GM18909 (cell line): ENCODE data around the gene WDR76.
"Not testable (repeated sequence)": the region's sequence is repeated elsewhere in the genome, so short reads cannot be mapped to it uniquely, and the experiment has no call there.

Experiments used
- ATAC-seq: cut with Tn5 transposase; IDR thresholded peaks from one replicate; pipeline ENCODE4 v1.9.1; 2021; ENCODE audit warnings: mild to moderate bottlenecking; ENCODE audit not compliant: unreplicated experiment, poor library complexity

WDR76 gene

GRCh38 chr15:43826508-43827341, at the start of gene WDR76:
WDR76 (plus strand) TSS chr15:43827002; CDS start chr15:43827033, 31 bp downstream.
- peak; percentile 57 for ATAC-seq

DNA sequence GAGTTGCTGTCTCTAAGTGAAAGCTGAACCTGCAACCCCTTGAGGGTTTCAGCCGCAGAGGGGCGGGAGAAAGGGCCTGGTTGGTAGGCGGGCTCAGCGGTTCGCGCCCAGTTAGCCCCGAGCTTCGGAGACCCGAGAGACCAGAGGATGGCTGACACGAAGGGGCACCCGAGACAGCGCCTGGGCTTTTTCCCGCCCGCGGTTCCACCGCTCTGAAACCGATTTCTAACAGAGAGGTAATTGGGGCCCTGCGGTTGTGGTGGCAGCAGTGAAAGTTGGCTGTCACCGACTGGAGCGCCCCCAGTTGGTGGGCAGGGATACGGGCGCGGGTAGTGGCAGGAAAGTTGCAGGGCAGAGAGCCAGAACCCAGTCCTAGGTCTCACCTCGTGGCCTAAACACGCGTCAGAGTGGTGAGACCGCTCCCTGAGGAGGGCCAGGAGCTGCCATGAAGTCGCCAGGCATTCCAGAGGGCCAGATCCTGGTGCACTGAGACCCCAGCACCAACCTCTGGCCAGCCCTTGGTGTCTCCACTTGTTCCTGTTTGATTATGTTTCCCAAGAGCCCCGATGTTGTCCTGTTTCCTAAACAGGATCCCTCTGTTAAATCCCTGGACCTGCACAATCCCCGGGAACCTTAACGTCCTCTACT, 49.4 kb upstream of the WDR76 start:
- ATAC-seq = peak; percentile 69

DNA sequence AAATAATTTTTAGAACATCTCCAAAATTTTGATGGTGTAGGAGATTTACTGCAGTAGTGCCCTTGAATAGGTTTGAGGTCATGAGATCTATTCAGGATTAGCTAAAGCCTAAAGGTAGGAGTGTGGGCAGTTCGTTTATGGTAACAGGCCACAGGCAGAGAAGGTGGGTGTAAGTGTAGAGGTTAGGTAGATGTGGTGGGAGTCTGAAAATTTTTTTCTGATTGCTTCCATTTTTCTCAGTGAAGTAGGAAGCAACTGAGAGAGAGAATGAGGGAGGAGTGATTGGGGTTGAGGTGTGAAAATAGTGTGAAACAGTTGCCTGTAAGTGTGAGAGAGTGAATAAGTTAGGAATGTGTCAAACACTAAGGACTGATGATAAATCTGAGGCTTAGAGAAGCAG, 47.8 kb upstream of the WDR76 start:
- no peak for ATAC-seq

- no peak for ATAC-seq
Observed at GRCh38 chr15:43789409-43789808, 37.4 kb upstream of the WDR76 start.

GRCh38 chr15:43791993-43792760, 34.6 kb upstream of the WDR76 start, which contains the start of gene SERF2:
SERF2 (plus strand) TSS chr15:43792320; CDS start chr15:43792377, 57 bp downstream.
- peak; percentile 85 for ATAC-seq

GRCh38 chr15:43792761-43793476, 33.9 kb upstream of the WDR76 start:
- ATAC-seq = no peak

DNA sequence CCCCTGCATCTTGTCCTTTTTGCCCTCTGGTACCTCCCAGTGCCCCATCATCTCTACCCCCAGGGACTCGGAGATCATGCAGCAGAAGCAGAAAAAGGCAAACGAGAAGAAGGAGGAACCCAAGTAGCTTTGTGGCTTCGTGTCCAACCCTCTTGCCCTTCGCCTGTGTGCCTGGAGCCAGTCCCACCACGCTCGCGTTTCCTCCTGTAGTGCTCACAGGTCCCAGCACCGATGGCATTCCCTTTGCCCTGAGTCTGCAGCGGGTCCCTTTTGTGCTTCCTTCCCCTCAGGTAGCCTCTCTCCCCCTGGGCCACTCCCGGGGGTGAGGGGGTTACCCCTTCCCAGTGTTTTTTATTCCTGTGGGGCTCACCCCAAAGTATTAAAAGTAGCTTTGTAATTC, 33.2 kb upstream of the WDR76 start:
- no peak for ATAC-seq

- ATAC-seq = no peak
Observed at GRCh38 chr15:43794269-43795037, 32.3 kb upstream of the WDR76 start.

DNA sequence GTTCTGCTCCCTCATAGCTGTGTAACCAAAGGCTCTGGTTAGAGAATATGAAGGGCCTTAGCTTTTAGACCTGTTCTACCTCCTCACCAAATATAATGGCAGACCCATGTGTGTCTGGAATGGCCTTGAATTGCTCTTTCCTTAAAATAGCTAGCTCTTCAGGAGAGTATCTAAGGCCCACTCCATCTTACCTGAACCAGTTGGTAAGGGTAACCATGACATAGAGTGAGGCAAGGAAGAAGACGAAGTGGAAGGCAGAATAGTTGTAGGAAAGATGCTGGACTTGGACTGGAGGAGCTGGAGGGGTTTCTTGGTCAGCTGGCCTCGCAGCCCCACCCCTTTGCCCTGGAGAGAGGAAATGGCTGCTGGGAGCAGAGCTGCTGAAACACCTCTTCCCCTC, 31.6 kb upstream of the WDR76 start:
- no peak for ATAC-seq

DNA sequence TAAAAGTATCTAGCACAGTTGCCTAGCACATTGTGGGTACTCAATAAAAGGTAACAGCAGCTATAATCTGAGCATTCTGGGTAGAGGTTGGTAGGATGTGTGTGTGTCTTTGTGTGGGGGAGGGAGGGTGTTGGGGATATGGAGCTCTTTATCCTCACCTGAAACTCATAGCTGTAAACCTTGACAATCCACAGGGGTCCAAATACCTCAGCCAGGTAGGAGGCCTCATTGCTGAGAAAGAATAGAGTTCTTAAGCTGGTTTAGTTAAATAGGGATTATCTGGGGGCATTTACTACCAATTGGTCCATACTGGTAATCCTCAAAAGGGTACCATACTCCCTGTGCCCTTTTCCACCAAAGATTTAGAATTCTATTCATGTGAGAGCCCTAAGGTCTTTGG, 30.8 kb upstream of the WDR76 start:
- ATAC-seq = no peak

DNA sequence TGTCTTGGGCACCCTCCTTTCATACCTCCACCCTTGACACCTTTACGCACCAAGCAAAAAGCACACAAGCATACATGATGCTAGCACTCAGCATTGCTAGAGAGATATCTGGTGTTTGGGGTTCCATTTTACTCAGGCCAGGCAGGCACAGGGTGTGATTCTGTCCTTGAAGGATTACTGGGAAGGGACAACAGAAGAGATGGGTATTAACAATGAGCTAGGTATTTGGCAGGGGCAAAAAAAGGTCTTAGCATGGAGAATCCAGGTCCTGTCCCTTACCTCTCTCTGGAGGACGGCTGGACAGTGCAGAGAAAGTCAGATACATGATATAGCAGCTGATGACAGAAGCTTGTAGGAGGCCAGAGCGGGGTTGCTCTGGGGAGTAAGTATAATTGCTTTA, 30.2 kb upstream of the WDR76 start:
- no peak for ATAC-seq

DNA sequence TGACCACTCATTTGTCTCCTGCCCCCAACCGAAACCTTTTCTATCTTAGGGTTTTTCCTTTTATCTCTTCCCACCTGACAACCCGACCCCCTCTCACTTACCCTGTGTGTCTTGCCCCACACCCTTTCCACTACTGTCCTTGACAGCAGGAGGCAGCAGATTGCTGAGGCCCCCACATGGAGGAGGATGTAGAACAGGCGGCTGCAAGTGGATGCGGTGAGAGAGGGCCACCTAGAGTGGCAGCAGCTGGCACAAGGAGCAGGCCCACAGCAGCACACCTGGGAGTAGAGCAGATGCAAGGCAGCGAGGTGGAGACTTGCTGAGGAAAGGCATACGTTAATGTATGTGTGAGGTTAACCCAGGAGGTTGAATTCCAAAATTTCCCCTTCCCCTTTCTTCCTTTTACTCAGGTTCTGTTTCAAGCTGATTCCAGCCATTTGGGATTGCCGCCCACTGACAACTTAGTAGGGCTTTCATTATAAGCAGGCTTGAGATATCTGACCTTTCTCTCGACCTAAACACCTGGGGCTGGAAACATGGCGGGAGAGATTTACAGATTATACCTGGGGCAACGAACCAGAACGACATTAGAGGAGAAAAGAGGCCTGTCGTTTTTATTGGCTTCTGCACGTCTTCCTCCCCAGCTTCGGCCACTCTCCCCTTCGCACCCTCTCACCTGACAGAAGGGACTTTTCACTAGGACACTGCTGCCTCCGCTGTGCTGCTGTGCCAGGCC, 27.4 kb upstream of the WDR76 start:
- no peak for ATAC-seq

GRCh38 chr15:43799945-43800285, 26.9 kb upstream of the WDR76 start, which contains the start of gene SERINC4:
SERINC4 (minus strand) TSS chr15:43800220; CDS start chr15:43799986, 234 bp downstream.
- no peak for ATAC-seq

DNA sequence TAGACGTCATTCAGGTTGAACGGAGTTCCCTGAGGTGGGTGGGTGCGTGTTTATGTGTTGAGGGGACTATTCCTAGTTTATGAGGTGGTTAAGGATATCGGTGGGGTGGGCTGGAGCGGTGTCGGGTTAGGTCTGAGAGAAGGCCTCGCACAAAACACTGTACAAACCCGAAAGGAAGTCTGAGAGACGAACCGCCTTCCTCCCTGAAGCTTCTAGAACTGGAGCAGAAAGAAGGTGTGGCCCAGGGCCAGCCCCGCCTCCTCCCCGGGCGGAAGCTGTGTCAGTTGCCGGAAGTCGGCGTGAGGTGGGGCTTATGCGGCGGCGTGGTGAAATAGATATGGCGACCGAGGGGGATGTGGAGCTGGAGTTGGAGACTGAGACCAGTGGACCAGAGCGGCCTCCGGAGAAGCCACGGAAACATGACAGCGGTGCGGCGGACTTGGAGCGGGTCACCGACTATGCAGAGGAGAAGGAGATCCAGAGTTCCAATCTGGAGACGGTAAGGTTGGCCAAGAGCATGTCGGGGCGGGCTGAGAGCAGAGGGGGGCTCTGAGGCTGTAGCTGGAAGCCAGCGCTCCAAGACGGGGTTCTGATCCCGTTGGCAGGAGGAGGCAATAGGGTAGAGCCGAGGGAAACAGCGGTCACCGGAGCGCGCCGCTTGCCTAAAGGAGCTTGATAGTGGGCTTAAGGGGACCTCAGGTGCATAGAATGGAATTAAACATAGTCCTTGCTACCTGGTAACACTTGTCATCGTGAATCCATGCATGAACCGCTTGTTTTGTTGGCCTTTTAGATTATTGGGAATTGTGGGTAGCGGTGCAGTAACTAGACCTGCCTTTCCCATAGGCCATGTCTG, 26.3 kb upstream of the WDR76 start, which contains the start of gene HYPK:
HYPK (plus strand) TSS at position 314 of the 856 bp plus-strand sequence; CDS start at position 338, 24 bp downstream.
- ATAC-seq = peak; percentile 91

DNA sequence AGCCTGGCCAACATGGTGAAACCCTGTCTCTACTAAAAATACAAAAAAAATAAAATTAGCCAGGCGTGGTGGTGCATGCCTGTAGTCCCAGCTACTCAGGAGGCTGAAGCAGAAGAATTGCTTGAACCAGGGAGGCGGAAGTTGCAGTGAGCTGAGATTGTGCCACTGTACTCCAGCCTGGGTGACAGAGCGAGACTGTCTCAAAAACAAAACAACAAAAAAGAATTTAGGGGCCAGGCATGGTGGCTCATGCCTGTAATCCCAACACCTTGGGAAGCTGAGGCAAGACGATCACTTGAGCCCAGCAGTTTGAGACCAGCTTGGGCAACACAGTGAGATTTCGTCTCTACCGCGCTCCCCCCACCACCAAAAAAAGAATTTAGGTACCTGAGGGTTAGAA, 24.1 kb upstream of the WDR76 start:
- ATAC-seq = not testable (repeated sequence)

DNA sequence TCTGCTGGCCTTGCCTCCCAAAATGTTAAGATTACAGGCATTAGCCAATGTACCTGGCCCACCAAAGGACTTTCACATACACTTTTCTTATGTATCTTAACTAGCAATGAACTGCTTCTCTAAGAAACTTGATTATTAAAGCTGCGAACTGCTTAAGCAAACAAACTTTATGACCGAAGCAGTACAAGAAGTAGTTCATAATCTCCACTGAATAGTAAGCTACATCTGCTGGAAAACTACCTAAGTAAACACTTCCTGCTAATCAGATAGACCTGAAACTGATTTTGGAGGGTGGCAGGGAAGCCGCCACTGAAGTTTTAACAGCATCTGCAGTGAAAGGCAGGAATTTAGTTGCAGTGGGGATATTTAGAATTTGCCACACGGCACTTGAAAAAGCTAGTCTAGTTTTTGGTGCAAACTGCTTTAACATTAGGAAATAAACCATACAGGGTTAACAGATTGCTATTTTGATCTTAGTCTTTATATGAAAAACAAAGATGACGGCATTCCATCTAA, 18.3 kb upstream of the WDR76 start:
- no peak for ATAC-seq

- ATAC-seq = no peak
Observed at GRCh38 chr15:43808960-43809678, 17.7 kb upstream of the WDR76 start.
